Caki2 (cell line): ENCODE measurements around the gene AMIGO3. TPM values are rescaled to one million over a fixed set of nuclear protein-coding genes. Genes with fewer than 3 reads are reported as not detected.

Experiments
- DNase-seq: peaks from one replicate; pipeline ENCODE4 v3.0.0-alpha.2; 2015; ENCODE audit warnings: low read depth
- in situ Hi-C: cut with HindIII; loops from 2 replicates; pipeline ENCODE4 v1.10.0; 2016; ENCODE audit warnings: low sequenced_read_pairs, low pct_unique_long_range_greater_than_20kb, mixed read lengths
- total RNA-seq: library from RNA; depleted of rRNA; stranded (reverse); fragments of >200 nt; shearing (Covaris generic); gene quantifications from 2 replicates; pipeline ENCODE4 v1.2.3, GENCODE V29; 2014; ENCODE audit warnings: low replicate concordance; rRNA removed

The AMIGO3 gene
- total RNA-seq, 1 experiment from 2014 or later = not detected

DNA sequence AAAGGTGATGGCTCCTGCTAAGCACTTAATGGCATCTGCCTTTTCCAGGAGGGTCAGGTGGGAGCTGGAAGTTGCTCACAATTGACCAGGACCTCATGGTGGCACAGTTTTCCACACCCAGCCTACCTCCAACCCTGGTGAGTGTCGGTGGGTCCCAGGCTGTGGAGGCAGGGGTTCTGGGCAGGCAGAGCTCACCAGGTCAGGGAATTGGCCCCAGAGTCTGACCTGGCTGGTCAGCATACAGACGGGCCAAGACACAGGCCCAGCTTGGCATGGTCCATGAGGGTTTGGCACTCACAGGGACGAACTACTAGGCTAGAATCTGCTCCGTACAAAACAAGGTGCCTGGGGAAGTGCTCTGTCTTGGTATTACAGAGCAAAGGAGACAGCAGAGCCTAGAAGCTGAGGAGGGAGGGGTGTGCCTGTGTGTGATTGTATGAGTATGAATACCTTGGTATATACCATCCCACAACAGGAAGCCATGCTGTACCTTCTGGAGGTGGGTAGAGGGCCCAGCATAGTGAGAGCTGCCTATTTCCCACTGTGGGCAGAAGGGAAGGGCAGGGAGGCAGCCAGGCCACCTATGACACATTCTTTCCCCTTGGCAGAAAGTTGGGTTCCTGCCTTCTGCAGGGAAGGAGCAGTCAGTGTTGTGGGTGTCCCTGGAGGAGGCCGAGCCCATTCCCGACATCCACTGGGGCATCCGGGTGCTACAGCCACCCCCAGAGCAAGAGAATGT is 38.8 kb downstream of the AMIGO3 start:
- in situ Hi-C loops = no loop called here
- no peak for DNase-seq

GRCh38 chr3:49675912-49676311 is 43.6 kb downstream of the AMIGO3 start:
- no peak for DNase-seq
- in situ Hi-C loops = no loop called here

GRCh38 chr3:49674497-49674983 is 44.9 kb downstream of the AMIGO3 start:
- no peak for DNase-seq
- in situ Hi-C loops = no loop called here

- in situ Hi-C loops = no loop called here
- DNase-seq = peak; percentile 93
Measured at GRCh38 chr3:49673715-49674496, 45.6 kb downstream of the AMIGO3 start, which contains the start of gene APEH. TSS of gene APEH (plus strand) at chr3:49674351. CDS start at chr3:49674402, 51 bp downstream.

DNA sequence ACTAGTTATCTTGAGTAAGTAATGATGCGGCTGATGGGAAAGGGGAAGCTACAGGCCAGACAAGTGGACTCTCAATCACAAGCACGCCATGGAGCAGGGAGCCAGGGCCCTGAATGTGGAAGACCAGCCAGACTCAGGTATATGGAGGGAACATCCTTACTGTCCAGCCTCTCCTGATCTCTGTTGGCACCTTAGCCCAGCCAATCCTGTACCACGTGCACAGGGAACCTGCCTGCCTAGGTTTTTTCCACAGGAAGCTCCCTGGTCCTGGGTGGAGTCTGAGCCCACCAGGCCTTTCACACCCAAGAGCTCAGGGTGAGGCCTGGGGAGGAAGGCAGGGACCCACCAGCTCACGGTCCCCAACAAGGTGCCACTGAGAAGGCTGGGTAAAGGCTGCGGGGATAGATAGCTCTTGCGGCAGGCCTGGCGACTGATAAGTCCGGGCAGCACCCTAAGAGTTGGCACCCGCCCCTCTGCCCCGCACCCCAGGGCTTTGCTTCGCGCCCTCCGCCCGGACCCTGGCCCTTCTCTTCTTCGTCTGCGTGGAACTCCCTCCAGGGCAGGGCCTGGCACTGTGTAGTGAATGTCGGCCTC is 46.3 kb downstream of the AMIGO3 start:
- DNase-seq = peak; percentile 54
- in situ Hi-C loops = no loop called here

- DNase-seq = peak; percentile 42
- in situ Hi-C loops = no loop called here
Measured at GRCh38 chr3:49671291-49672288, 47.9 kb downstream of the AMIGO3 start.

GRCh38 chr3:49670940-49671290 is 48.6 kb downstream of the AMIGO3 start:
- DNase-seq = no peak
- in situ Hi-C loops = no loop called here

- no peak for DNase-seq
- in situ Hi-C loops = no loop called here
Measured at GRCh38 chr3:49669352-49669751, 50.1 kb downstream of the AMIGO3 start.

GRCh38 chr3:49668861-49669260 is 50.6 kb downstream of the AMIGO3 start:
- peak; percentile 30 for DNase-seq
- in situ Hi-C loops = no loop called here

- peak; percentile 44 for DNase-seq
- in situ Hi-C loops = no loop called here
Measured at GRCh38 chr3:49668414-49668797, 51.1 kb downstream of the AMIGO3 start.

DNA sequence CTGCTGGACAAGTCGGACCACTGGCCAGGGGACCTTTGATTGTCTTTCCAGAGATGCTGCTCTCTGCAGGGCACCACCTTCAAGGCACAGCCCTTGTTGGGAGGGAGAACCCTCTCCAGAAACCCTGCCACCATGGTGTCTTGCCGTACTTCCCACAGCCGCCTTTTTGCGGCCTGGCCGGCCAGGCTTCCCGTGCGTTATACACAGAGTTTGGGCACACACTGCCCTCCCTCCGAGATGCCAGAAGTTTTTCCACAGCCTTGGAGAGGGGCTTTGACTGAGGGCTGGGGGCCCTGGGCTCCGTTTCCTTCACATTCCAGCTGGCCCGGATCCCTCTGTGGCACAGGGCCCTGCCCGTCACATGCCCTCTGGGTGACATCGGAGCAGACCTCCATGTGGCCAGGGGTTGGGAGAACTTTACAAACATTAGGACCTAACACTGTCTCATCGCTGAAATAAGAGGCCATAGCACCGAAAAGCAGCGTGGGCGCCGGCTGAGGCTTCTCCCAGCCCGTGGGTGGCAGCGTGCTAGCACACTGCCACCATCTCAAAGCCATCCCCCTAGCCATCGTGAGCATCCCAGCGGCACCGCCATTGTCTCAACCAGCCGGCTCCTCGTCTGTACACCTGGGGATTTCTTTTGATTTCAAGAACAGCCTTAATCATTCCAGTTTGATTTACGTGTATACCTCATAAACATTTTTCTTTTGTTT is 51.6 kb downstream of the AMIGO3 start:
- in situ Hi-C loops = no loop called here
- DNase-seq = no peak

Other genes with a start within 250 kb of the AMIGO3 start
- gene DAG1, start 249.4 kb downstream of the AMIGO3 start, total RNA-seq = 34.4 and 55.2 TPM in 2 replicates
- 0.03 TPM in 1 of 2 replicates, not detected in the other for gene BSN, start 165.2 kb downstream of the AMIGO3 start, total RNA-seq
- 122 and 164 TPM in 2 replicates for gene APEH, start 45.3 kb downstream of the AMIGO3 start, total RNA-seq
- 1.7 TPM in 2 replicates for gene MST1, start 30.2 kb downstream of the AMIGO3 start, total RNA-seq
- gene RNF123, start 30.1 kb downstream of the AMIGO3 start, total RNA-seq = 14.3 and 14.6 TPM in 2 replicates
- 32.1 and 35.9 TPM in 2 replicates for gene GMPPB, start 4.3 kb upstream of the AMIGO3 start, total RNA-seq
- gene IP6K1, start 66.9 kb upstream of the AMIGO3 start, total RNA-seq = 20.3 and 23.7 TPM in 2 replicates
- not detected in 2 replicates for gene CDHR4, start 80.2 kb upstream of the AMIGO3 start, total RNA-seq
- gene INKA1, start 83.6 kb upstream of the AMIGO3 start, total RNA-seq = 0.81 TPM in 1 of 2 replicates, not detected in the other
- 5.3 and 19.6 TPM in 2 replicates for gene UBA7, start 94.3 kb upstream of the AMIGO3 start, total RNA-seq
- gene TRAIP, start 136.9 kb upstream of the AMIGO3 start, total RNA-seq = 7.0 and 16.5 TPM in 2 replicates
- gene CAMKV, start 150.2 kb upstream of the AMIGO3 start, total RNA-seq = not detected in 2 replicates
- not detected in 2 replicates for gene MST1R, start 184.2 kb upstream of the AMIGO3 start, total RNA-seq
- 5.6 and 20.9 TPM in 2 replicates for gene MON1A, start 210.1 kb upstream of the AMIGO3 start, total RNA-seq
- 7.1 and 9.6 TPM in 2 replicates for gene RBM6, start 220.5 kb upstream of the AMIGO3 start, total RNA-seq